ENCODE data around the gene NOXA1. TPM values are rescaled to one million over a fixed set of nuclear protein-coding genes. Genes with fewer than 3 reads are reported as not detected.

The NOXA1 gene
- total and polyA plus RNA-seq, 3 donors from 2014 or later: 2.5 to 8.0 (median 4.6) TPM

DNA sequence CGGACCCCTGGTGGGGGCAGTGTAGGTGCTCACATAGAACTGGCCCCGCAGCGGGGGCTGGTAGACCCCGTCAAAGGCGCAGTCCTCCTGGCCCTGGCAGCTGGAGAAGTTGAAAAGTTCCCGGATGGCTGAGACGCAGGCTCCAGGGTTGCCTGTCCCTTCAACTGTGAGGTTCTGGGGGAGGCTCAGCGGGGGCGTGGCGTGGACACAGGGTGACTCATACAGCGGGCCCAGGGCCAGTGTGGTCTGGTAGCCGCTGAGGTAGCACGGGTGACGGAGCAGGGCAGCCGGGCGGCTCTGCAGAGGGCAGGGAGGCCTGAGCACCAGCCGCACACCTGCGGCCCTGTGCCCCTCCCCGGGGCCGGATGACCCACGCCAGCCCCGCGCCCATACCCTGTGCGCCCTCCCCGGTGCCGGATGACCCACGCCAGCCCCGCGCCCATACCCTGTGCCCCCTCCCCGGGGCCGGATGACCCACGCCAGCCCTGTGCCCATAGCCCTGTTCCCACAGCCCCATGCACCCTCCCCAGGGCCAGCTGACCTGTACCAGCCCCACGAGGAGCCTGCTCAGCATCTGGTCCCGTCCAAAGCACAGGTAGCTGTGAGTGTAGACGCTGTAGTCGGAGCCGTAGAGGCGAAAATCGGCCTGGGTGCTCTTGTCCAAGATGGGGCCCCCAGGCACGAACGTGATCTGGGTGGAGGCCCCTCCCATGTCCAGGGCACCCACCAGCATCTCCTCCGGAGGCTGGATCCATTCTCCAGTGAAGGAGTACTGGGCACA is 13.0 kb downstream of the NOXA1 start:
- intact Hi-C loops (cut with DNase I; ENCODE audit: low total_unique reads): no loop called here
- no peaks in the 10 kb centered on the region for H3K27me3 ChIP-seq
- DNase-seq: peak; percentile 83
- no peak overlapping the region for H3K27ac ChIP-seq
- H3K36me3 ChIP-seq (ENCODE audit: low read depth, missing control alignments): no peaks in the 10 kb centered on the region
- WGBS, 2 donors: 37 to 68% methylated on average over 5 to 41 of the region's 42 CpGs
- no peak overlapping the region for H3K4me3 ChIP-seq
- TF ChIP-seq, protein P1, sequence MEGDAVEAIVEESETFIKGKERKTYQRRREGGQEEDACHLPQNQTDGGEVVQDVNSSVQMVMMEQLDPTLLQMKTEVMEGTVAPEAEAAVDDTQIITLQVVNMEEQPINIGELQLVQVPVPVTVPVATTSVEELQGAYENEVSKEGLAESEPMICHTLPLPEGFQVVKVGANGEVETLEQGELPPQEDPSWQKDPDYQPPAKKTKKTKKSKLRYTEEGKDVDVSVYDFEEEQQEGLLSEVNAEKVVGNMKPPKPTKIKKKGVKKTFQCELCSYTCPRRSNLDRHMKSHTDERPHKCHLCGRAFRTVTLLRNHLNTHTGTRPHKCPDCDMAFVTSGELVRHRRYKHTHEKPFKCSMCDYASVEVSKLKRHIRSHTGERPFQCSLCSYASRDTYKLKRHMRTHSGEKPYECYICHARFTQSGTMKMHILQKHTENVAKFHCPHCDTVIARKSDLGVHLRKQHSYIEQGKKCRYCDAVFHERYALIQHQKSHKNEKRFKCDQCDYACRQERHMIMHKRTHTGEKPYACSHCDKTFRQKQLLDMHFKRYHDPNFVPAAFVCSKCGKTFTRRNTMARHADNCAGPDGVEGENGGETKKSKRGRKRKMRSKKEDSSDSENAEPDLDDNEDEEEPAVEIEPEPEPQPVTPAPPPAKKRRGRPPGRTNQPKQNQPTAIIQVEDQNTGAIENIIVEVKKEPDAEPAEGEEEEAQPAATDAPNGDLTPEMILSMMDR (IDR thresholded peaks at IDR 0.05): no peak
- TF ChIP-seq POLR2A (IDR thresholded peaks at IDR 0.05): no peak
- peaks cover 7% of the 10 kb centered on the region for H3K4me1 ChIP-seq
- H3K9me3 ChIP-seq: no peaks in the 10 kb centered on the region

DNA sequence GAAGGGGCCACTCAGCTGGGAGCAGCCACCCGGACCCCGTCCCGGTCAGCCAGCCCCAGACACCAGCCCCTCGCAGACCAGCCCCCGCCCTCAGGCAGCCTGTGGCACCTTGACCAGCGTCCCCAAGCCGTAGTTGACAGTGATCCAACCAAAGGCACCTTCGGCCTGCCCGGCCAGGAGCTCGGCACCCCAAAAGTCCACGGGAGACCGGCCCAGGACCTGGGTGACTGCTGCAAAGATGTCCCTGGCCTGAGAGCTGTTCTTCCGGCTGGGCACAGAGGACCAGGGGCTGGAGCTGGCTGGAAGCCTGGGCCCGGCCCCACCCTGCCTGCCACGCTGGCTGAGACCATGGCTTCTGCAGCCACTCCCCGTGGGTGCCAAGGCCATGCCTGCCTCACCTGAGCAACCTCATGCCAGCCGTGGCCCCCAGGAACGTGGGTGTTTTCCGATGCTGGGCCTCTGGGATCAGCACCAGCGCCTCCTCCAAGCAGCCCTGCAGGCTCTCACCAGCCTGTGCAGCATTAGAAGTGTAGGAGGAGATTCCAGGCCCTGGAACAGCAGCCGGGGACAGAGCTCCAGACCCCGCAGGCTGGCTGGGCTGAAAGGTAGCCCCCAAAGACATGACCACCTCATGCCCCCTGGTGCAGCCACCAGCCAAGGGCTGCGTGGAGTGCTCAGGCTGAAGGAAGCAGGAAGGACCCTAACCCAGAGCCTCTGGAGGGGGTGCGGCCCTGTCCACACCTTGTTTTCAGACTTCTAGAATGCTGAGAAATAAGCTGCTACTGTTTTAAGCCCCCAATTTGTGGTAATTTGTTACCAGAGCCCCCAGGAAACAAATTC is 13.8 kb downstream of the NOXA1 start:
- intact Hi-C loops (cut with DNase I; ENCODE audit: low total_unique reads): no loop called here
- no peak for TF ChIP-seq POLR2A (IDR thresholded peaks at IDR 0.05)
- TF ChIP-seq, protein P1 (IDR thresholded peaks at IDR 0.05): no peak
- Histone ChIP-seq H3K36me3 (ENCODE audit: low read depth, missing control alignments) (no peaks in the 10 kb centered on the region), H3K27me3 (no peaks in the 10 kb centered on the region), H3K4me3 (no peak overlapping the region), H3K27ac (no peak overlapping the region), H3K9me3 (no peaks in the 10 kb centered on the region), H3K4me1 (peaks cover 7% of the 10 kb centered on the region)
- WGBS, 2 donors: 84 to 85% methylated on average over 11 to 14 of the region's 24 CpGs
- DNase-seq: no peak

DNA sequence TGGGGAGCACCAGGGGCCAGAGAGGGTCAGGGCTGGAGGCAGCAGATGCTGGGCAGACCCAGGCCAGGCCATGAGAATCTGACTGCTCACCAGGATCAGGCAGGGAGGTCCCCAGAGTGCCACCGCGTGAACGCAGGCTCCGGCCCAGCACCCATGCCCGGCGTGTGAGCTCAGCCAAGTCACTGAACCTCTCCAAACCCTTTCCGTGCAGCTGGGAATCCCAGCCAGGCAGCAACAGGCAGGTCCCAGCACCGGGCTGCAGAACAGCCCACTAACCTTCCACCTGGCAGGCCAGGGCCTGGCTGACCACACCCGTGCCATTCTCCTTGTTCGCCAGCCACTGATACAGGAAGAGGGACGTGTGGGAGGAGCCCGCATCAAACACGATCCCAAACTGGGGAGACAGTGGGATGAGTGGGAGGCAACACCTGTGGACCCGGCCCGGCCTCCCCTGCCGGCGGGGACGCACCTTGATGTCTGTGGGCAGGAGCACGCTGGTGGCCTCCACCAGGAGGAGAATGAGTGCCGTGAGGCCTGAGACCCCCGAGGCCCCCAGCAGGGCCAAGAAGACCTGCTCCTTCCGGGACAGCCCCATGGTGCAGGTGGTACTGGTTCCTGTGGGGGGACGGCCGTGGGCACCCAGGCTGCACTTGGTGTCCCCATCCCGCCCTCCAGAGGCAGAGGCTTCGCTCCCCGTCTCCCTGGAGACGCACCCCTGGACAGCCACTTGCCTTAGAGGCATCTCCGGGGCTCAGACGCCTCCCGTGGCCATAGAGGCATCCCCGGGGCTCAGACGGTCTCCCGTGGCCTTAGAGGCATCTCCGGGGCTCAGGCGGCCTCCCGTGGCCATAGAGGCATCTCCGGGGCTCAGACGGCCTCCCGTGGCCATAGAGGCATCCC is 14.7 kb downstream of the NOXA1 start:
- peaks cover 7% of the 10 kb centered on the region for H3K4me1 ChIP-seq
- WGBS, 2 donors: 68 to 85% methylated on average over 12 to 30 of the region's 40 CpGs
- H3K27ac ChIP-seq: no peak overlapping the region
- no peaks in the 10 kb centered on the region for H3K9me3 ChIP-seq
- DNase-seq: no peak
- intact Hi-C loops (cut with DNase I; ENCODE audit: low total_unique reads): no loop called here
- H3K27me3 ChIP-seq: no peaks in the 10 kb centered on the region
- no peaks in the 10 kb centered on the region for H3K36me3 ChIP-seq (ENCODE audit: low read depth, missing control alignments)
- no peak overlapping the region for H3K4me3 ChIP-seq
- TF ChIP-seq POLR2A (IDR thresholded peaks at IDR 0.05): no peak
- TF ChIP-seq, protein P1 (IDR thresholded peaks at IDR 0.05): no peak

DNA sequence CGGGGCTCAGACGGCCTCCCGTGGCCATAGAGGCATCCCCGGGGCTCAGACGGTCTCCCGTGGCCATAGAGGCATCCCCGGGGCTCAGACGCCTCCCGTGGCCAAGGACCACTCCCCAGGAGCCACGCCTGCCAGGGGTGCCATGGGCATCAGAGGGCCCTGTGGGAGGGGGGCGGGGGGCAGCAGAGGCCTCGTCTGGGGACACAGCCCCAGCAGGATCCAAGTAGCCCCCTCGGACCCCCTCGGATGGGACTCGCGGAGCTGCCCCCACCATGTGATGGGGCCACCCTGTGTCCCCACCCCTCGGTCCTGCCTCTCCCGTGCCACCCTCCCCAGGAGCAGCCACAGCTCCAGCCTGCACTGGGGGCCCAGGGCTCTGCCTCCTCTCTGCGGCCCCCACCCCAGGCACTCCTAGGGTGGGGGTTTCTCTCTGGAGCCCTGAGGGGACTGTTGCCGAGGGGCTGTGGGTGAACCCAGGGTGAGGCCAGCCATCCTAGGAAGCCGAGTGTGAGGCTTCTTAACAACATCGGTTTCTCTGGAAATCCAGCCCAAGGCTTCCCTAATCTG is 15.5 kb downstream of the NOXA1 start:
- TF ChIP-seq, protein P1 (IDR thresholded peaks at IDR 0.05): no peak
- no peak for TF ChIP-seq POLR2A (IDR thresholded peaks at IDR 0.05)
- 40 to 78% methylated on average over 1 to 18 of the region's 22 CpGs for WGBS, 2 donors
- H3K27ac ChIP-seq: no peak overlapping the region
- H3K36me3 ChIP-seq (ENCODE audit: low read depth, missing control alignments): no peaks in the 10 kb centered on the region
- no peaks in the 10 kb centered on the region for H3K27me3 ChIP-seq
- H3K9me3 ChIP-seq: no peaks in the 10 kb centered on the region
- H3K4me1 ChIP-seq: peaks cover 7% of the 10 kb centered on the region
- no peak for DNase-seq
- intact Hi-C loops (cut with DNase I; ENCODE audit: low total_unique reads): no loop called here
- no peak overlapping the region for H3K4me3 ChIP-seq

Measured in testis (tissue), 3 donors.